ENCODE results near the gene MT3.
A peak's percentile ranks its signal among the peaks of the same experiment; 100 is the strongest.

Gene MT3

DNA sequence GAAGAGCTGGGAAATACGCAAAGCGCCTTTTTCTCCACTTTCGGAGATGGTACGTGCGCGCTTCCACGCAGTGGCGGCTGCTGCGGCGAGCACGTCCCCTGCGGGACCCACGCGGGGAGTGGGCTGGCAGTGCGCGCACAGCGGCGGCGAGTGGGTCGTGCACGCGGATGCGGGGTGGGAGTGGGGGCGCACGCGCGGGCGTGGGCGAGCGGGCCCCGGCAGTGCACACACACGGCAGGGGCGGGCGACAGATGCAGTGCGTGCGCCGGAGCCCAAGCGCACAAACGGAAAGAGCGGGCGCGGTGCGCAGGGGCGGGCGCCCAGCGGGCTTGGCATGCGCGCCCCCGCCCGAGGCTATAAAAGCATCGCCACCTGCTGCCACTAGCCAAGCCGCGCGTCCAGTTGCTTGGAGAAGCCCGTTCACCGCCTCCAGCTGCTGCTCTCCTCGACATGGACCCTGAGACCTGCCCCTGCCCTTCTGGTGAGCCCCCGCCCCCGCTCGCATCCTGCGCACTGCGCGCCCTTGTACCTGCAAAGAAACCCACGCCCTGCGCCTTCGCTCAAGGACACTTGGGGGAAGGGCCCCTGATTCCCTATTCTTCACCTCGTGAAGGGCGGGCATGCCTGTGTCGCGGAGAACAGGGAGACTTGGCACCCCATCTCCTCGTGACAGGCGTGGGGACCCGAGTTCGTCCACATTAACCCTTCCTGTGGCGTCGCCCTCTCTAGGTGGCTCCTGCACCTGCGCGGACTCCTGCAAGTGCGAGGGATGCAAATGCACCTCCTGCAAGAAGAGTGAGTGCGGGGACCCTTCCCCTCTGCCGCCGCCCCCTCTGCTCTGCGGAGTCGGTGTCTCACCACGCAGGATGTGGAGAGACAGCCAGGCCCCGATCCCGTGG lies at the start of gene MT3:
Gene MT3, plus strand, starts transcription at position 388 of the 899 bp plus-strand sequence. Its CDS starts 63 bp downstream, at position 451.
- DNase-seq (ENCODE audit: low read depth in 2 of 2), result no peak

DNA sequence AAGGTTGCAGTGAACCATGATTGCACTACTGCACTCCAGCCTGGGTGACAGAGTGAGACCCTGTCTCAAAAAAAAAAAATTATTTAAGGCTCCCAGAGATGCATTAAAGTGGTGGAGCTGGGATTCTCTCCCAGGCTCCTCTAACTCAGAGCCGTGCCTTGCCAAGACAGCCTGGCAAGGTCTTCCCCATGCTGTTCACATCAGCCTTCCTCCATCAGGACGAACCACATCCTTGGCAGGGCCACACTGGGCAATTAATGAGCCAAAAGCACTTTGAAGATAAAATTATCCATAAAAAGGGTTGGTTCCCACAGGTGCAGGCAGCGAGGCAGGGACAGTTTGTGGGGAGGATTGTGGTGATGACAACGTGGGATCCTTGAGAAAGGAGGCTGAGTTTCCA lies 49.7 kb upstream of the MT3 start:
- no peak for DNase-seq (ENCODE audit: low read depth in 2 of 2)

DNA sequence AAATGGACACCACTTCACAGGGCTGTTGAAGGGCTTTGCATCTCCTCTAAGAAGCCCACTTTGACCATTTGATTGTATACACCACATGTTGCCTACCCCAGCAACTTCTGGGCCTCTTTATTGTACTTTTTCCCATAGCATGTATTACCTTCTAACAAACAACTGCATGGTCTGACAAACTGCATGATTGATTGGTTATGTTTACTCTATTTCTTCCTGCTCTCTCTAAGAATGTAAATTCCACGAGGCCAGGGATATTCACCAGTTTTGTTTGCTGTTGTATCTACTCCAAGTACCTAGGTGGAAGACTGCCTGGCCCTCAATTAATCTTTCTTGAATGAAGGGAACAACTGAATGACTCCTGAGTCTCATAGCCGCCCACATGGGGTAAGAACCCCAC lies 47.3 kb upstream of the MT3 start:
- DNase-seq (ENCODE audit: low read depth in 2 of 2), result no peak

DNA sequence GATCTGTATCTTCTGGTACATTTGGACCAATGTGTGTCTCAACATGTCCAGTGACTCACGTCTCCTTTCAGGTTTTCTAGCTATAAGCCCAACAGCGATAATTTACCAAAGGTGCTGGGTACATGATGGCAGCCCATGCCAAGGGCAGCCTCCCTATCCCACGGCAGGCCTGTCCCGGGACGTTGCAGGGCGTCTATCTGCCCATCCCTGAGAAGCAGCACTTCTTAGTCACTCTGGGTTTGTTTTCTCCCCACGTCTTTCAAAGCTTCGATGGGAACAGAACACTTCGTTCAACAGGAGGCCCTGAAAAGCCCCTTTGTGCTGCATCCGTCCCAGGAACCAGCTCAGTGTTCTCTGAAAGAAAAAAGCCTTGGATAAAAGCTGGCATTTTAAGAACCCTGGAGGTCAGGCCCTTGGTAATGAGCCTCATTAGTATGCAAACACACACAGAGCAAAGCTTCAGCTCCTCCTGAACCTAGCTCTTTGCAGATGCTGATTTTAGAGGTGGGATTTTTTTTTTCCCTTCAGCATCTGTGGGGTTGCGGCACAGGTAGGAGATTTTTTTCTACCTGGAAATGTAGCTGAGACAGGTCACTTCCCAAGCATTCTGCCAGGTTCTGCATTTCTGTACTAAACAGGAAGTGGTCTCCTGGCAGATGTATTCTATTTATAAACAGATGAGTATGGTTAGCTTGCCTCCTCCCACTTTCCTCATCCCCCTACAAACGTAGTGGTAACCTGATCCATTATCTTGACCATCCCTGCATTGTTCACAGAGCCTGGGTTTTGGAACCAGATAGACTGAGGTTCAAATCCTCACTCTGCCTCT lies 42.0 kb upstream of the MT3 start:
- DNase-seq (ENCODE audit: low read depth in 2 of 2), result no peak

DNA sequence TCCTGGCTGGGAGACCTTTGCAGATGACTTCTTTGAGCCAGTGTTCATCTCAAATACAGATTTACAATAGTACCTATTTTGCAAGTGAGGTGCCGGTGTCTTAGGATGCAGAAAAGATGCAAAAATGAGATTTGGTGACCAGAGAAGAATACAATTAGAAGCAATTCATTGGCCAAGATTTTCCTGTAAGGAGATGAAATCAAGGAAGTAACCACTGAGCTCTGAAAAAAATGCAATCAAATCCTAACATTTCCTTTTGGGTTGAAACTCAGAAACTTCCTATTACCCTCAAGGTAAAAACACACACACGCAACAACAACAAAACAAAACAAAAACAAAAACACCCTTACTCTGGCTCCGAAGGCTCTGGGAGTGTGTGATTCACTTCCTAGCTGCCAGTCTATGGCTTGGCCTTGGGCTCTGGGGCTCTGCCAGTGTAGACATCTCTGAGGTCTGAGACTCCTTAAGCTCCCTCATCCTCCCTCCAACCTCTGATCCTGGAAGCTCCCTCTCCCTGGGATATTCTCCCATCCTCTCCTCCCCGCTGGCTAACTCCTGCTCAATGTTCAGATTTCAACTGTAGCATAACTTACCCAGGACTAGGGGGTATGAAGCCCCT lies 41.3 kb upstream of the MT3 start:
- DNase-seq (ENCODE audit: low read depth in 2 of 2), result no peak

DNA sequence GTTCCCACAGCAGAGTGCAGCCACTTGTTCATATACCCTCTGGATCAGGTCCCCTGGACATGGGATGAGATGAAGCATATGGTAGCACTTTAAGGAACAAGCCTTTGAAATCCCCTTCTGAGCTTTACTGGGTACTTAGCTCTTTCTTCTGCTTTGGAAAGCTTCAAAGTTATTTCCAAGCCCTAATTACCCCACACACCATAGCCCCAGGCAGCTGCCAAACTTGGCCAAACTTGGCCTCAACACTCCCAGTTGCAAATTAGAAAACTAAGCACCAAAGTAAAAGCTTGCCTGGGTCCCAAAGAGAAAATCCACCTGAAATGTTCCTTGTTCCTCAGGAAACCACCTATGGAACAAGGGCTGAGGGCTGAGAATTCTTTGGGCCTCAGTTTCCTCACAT lies 40.2 kb upstream of the MT3 start:
- DNase-seq (ENCODE audit: low read depth in 2 of 2), result no peak

DNA sequence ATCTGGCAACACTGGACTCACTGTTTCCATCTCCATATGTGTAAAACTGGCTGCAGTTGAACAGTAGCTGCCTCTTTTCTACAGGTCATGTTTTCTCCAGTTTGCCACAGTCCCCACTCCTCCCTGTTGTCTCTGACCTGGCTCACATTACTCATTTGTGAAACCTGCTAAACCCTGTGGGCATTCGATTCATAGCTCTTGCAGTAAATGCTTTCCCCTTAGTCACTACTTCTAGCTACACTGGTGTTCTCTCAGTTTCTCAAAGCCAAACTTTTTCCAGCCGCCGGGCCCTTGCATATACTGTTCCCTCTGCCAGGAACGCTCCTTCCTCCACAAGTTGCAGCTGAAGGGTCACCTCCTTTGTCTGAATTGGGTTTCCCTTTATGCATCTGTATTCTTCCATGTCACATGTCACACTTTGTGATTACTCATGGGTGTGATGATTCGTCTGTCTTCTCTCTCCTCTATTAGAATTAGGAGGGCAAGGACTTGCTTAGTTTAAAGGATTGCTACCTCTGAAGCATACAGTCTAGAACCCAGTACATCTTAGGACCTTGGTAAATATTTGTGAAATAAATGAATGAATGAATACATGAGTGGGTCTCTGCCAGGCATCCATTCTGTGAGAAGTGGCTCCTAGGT lies 39.5 kb upstream of the MT3 start:
- peak in 1 of 2 donors; percentile 7 for DNase-seq (ENCODE audit: low read depth in 2 of 2)

DNA sequence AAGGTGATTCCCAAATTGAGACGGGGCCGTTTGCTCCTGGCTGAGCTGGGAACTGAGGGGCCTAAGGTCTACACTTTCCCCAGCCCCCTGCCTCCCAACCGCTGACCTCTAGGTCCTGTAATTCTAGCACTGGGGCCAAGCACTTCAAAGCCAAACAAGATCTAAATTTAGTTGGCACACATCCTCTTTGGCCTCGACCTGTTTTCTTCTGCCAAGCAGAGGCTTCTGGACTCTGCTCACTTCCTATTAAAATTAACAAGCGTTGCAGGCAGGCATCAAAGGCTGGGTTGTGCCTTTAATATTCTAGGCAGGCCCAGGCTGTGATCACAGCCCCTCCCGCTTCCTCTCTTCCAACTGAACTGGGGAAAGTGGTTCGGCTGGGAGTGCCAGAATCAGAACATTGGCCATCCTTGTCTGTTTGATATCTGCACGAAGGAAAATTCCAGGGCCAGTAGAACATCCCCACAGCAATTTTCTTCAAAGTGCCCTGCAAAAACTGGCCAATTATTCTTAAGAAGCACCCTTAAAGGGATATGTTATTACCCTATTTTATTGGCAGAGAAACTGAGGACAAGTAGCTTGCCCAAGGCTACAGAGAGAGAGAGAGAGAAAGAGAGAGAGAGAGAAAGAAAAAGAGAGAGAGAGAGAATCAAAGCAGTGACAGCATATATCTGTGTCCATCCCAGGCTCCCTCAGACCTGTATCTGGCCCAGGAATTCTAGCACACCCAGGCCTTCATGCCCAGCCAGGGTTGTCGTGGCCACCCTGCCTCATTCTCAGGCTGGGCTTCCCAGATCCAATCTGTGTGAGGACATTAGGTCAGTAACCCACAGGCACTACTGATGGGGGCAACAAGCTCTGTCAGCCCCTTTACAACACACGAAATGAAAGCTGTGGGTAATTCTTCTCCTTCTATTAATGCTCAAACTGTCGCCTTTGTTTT lies 37.3 kb upstream of the MT3 start:
- DNase-seq (ENCODE audit: low read depth in 2 of 2), result no peak

DNA sequence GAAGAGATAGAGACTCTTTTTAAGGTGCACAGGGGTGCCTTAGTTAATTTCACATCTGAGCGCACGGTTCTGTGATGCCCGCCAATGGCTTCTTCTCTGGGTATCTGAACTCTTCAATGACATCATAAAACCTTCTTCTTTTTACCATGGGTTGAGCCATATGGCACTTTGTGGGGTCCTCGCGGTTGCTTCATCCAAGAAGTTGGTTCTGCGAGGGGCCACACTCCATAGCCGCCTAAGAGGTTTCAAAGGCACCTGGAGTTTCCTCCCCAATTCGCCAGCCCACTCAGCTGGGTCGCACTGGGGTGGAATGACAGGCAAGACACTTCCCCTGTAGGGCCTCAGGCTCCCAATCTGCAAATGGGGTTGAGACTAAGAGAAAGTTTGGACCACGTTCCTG lies 34.9 kb upstream of the MT3 start:
- no peak for DNase-seq (ENCODE audit: low read depth in 2 of 2)

DNA sequence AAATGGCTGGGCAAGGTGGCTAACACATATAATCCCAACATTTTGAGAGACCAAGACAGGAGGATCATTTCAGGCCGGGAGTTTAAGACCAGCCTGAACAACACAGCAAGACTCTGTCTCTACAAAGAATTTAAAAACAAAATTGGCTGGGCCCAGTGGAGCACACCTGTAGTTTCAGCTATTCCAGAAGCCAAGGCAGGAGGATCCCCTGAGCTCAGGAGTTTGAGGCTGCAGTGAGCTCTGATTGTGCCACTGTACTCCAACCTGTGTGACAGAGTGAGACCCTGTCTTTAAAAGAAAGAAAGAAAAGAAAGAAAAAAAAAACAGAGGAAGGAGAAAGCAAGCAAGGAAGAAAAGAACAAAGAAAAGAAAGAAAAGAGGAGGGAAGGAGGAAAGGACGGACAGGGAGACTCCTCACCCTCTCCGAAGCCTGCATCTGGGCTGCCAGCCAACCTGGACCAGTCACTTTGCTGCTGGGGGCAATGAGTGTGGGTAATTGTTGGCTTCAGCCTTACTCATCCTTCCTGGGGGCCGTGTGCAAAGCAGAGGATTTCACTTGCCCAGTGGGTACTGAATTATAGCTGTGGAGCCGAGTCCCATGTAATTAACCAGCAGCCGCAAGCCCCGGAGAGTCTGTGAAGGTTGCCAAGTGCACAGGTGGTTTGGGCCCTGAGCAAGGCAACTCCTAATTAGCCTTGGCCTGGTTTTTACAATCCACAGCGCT lies 31.1 kb upstream of the MT3 start:
- no peak for DNase-seq (ENCODE audit: low read depth in 2 of 2)

DNA sequence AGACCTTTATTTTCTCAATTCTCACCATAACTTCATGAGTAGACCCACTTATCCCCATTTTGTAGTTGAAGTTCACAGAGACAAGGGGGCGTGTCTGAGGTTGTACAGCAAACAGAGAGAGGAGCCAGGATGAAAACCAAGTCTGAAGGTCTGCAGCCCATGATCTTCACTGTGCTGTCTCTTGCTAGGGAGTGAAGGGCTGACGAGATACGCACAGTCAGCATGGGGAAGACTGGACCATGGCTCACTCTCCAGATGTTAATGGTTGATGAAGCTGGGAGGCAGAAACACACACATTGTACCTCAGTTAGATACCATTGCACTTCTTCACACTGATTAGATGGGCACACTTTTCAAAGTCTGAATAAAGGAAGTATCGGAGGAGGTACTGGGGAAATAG lies 30.2 kb upstream of the MT3 start:
- DNase-seq (ENCODE audit: low read depth in 2 of 2), result no peak

DNA sequence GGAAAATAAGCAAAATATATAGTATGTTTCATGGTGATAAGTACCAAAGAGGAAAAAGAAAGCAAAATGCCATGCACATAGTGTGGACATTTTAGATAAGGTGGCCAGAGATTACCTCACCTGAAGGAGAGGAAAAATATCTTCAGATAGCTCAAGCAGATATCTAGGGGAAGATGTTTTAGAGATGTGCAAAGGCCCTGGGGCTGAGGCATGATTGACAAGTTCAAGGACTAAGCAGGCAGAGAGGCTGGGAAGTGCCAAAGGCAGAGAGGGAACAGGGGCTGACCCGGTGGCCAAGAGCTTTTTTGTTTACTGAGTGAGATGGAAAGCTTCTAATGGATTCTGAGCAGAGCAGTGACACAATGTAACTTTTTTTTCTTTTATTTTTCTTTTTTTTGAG lies 28.9 kb upstream of the MT3 start:
- no peak for DNase-seq (ENCODE audit: low read depth in 2 of 2)

DNA sequence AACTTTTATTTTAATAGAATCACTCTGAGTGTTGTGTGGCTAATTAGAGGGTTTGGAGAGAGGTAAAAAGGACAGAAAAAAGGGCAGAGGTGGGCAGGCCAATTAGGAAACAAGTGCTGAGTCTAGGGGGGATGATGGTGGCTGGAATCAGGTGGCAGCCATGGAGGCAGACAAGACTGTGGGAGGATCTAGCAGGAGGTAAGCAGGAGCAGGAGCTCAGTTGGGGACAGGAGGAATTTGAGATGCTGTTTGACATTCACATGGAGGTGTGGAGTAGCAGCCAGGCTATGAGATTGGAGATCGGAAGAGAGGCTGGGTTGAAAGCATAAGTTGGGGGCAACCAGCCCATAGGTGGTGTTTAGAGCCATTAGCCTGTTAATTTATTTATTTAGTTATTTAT lies 28.2 kb upstream of the MT3 start:
- DNase-seq (ENCODE audit: low read depth in 2 of 2), result no peak

DNA sequence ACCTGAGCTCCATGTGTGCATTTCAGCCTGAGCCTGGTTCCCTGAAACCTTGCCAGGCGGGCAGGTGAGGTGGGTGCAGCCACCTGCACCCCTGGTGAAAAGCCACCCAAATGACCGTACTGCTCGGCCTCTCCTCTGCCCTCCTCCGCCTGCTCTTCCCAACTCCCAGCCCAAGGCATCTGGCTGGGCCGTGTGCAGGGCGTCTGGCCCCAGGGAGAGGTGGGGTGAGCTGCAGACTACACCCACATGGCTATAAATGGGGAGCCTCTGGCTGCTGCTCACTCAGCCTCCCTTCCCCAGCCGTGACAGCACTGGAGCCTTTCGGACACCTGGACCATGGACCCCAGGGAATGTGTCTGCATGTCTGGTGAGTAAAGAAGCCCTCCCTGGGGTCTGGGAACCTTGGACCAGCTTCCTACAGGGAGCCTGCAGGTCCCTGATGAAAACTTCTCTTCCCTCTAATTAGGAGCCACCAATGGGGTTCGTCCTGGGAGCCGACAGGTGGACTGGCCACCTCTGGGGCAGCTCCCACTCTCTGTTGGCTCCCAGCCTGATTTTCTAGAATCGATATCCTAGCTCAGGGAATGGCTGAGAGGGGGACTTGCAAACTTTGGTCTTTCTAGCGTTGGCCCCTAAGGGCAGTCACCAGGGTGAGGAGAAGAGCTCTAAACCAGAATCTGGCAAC lies 24.4 kb upstream of the MT3 start, which contains the start of gene MT4:
Gene MT4, plus strand, starts transcription at position 281 of the 685 bp plus-strand sequence. Its CDS starts 56 bp downstream, at position 337.
- DNase-seq (ENCODE audit: low read depth in 2 of 2), result no peak

DNA sequence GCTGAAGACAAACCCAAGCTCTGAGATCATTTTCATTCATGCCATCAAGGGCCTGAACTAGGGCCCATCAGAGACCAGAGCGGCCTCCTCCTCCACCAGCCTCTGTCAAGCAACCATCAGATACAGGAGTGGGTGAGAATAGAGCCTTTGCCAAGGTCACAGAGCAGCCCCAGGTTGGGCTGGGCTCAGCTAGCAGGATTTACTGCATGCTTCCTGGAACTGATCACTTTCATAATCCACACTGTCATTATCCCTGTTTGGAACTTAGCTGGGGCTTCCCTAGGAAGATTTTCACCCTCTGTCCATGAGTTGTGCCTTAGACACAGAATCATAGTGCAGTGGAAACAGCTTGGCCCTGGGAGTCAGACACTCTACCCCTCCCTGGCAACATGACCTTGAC lies 19.4 kb upstream of the MT3 start:
- DNase-seq (ENCODE audit: low read depth in 2 of 2), result no peak

DNA sequence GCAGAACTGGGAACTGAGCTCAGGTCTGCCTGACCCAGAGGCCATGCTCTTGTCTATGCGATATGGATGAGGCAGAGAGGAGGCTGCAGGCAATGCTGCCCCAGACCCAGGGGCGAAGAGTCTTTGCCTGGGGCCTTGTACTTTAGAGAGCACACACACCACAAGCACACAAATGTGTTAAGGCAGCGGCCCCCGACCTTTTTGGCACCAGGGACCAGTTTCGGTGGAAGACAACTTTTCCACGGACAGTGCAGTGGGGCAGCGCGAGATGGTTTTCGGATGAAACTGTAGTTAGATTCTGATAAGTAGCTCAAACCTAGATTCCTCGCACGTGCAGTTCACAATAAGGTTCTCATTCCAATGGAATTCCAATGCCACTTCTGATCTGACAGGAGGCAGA lies 17.8 kb upstream of the MT3 start:
- no peak for DNase-seq (ENCODE audit: low read depth in 2 of 2)

DNA sequence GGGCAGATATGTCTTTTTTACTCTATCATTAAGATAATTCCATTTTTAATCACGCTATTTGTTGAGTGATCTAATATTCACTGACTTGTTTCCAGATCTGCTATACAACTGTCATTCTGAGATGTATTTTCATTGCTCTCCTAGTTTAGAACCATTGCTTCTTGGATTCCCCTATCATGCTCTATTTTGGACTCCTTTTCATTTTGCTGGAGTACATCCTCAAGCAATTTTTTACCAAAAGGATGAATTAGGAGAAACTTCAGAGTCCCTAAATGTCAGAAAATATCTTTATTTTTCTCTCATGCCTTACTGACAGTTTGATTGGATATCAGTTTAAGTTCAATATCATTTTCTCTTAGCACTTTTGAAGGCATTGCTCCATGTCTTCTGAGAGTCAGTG lies 14.7 kb upstream of the MT3 start:
- DNase-seq (ENCODE audit: low read depth in 2 of 2), result no peak

DNA sequence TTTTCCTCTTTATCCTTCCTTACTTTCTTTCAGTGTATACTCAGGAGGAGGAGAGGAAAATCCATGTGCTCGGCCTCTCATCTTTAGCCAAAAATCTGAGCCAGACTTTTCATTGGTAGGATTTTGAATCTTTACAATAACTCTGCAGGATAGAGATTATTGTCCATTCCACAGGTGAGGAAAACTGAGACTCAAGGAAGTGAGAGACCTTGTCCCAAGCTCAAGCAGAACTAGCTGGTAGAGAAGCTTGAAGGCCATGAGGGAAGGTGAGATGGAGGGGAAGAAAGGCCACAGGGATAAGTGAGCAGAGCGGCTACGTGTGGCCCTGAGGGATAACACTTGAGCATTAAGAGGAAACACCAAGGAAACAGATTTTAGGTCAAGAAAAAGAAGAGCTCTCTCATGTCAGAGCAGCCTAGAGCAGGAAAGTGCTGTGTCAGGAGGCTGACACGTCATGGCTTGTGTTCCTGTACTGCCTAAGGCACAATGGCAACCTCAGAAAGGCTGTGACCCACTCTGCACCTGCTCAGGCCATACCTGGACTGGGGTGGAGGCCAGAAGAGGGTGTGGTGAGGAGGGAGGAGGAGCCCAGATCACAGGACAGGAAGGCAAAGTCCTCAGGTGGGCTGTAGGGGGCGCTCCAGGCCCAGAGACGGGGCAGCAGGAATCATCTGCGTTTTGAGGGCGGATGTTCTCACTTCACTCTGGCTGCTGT lies 12.6 kb upstream of the MT3 start:
- DNase-seq (ENCODE audit: low read depth in 2 of 2), result peak; percentile 73 to 80

DNA sequence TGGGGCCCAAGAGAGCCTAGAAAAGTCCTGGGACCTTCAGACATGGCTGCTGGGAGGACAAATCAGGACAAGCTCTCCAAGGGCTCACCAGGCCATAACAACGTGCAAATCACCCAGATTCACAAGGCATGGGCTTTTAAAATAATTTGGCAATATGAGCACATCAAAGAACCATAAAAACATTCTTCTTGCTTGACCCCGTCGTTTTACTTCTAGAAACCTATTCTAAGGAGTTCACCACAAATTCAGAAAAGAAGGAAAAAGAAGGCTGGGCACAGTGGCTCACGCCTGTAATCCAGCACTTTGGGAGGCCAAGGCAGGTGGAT lies 12.1 kb upstream of the MT3 start:
- DNase-seq (ENCODE audit: low read depth in 2 of 2), result no peak
